Psoas muscle (tissue), 8 donors: Measurements from ENCODE around the gene MAPKAPK5. TPM values are rescaled to one million over a fixed set of nuclear protein-coding genes. Genes with fewer than 3 reads are reported as not detected.

ENCODE experiments used
- ATAC-seq, 4 donors: fragments of 200-7000 bp; cut with Tn5 transposase; one replicate each; pipeline ENCODE4 v1.9.1; 2020; ENCODE audit warnings: moderate library complexity in 3 of 4, mild to moderate bottlenecking in 2 of 4
- DNase-seq, 2 donors: peaks; one replicate each; pipeline ENCODE4 v3.0.0-alpha.2; 2020
- H3K27ac ChIP-seq: fragments of 200-600 bp; one replicate; pipeline ENCODE4 v1.8.0; 2022
- H3K27me3 ChIP-seq, 3 donors: fragments of 200-600 bp in 1 of 3; one replicate each; pipeline versions ENCODE4 v1.6.1 to v1.8.0; 2013 to 2022; ENCODE audit warnings: low read length in 2 of 3, mild to moderate bottlenecking in 2 of 3, moderate library complexity in 1 of 3; ENCODE audit not compliant: insufficient read depth in 3 of 3
- H3K36me3 ChIP-seq, 2 donors: fragments of 200-600 bp in 1 of 2; one replicate each; pipeline versions ENCODE4 v1.6.1 to v1.8.0; 2013 to 2022; ENCODE audit warnings: low read depth in 1 of 2, mild to moderate bottlenecking in 1 of 2, moderate library complexity in 1 of 2; ENCODE audit not compliant: insufficient read depth in 1 of 2
- H3K4me1 ChIP-seq: fragments of 200-600 bp; one replicate; pipeline ENCODE4 v1.8.0; 2022
- H3K4me3 ChIP-seq: fragments of 200-600 bp; one replicate; pipeline ENCODE4 v1.8.0; 2022; ENCODE audit warnings: mild to moderate bottlenecking
- H3K9me3 ChIP-seq: fragments of 200-600 bp; one replicate; pipeline ENCODE4 v1.8.0; 2022
- WGBS, 3 donors: extraction: QIAGEN DNeasy Blood & Tissue Kit; methylation state at CpG; one replicate each; pipeline versions ENCODE4 v1.1.6 to v1.1.7; 2013; 5-methylcytosine and 5-hydroxymethylcytosine counted together
- intact Hi-C, 2 donors: fragments of 100-400 bp; cut with DNase I; formaldehyde crosslinking; loops; one replicate each; pipeline versions ENCODE4 v1.11.0 to v1.14.2; 2022
- polyA plus RNA-seq, 3 donors: library from polyadenylated mRNA; stranded (reverse); fragments of 200-250 nt; gene quantifications; one replicate each; pipeline ENCODE4 v1.2.3, GENCODE V29; 2013
- total RNA-seq, 4 donors: library from RNA; stranded (reverse); fragmentation: NEBNext Ultra II Directional in 2 of 4; extraction: Animal tissue kit (Norgen Biotek cat#: 25700) in 2 of 4; gene quantifications; one replicate each; pipeline versions ENCODE4 v1.2.1 to v1.2.4, GENCODE V29; 2021 to 2023
- TF ChIP-seq, protein P1 (sequence below): fragments of 200-600 bp; IDR thresholded peaks from one replicate; pipeline ENCODE4 v1.8.0; 2022; ENCODE audit warnings: antibody characterized with exemption
- donor health status: healthy with polysubstance abuse.
- donor health status: DM: no; HTN: no; CAD: no; lungs with moderate emphysema.
- donor health status: Bipolar disorder and iron deficiency.
- donor health status: healthy.
- donor health status: DM: yes; HTN: yes; CAD: no.
- donor health status: DM: no; HTN: no; CAD: no.
- donor health status: DM: no; HTN: no; CAD: no.
- donor health status: DM: yes; HTN: yes; CAD: no.

Gene MAPKAPK5
- total and polyA plus RNA-seq, 7 donors: 21.7 to 41.2 (median 36.0) TPM

DNA sequence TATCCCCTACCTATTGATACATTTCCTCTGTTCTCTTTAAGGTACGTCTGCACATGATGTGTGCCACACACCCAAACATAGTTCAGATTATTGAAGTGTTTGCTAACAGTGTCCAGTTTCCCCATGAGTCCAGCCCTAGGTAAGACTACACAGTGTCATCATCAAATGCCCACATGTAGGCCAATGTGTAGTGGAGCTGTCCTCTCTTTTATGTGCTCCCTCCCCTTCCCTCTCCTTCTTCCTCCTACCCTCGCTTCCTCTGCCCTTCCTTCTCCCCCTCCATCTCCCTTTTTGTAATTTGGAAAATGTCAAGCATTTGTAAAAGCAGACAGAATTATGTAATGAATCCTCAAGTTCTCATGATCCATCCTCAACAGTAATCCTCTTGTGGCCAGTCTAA is 25.5 kb downstream of the MAPKAPK5 start:
- no peak overlapping the region for H3K4me3 ChIP-seq
- 72 to 84% (median 83%) methylated on average over 2 of the region's 2 CpGs for WGBS, 3 donors

DNA sequence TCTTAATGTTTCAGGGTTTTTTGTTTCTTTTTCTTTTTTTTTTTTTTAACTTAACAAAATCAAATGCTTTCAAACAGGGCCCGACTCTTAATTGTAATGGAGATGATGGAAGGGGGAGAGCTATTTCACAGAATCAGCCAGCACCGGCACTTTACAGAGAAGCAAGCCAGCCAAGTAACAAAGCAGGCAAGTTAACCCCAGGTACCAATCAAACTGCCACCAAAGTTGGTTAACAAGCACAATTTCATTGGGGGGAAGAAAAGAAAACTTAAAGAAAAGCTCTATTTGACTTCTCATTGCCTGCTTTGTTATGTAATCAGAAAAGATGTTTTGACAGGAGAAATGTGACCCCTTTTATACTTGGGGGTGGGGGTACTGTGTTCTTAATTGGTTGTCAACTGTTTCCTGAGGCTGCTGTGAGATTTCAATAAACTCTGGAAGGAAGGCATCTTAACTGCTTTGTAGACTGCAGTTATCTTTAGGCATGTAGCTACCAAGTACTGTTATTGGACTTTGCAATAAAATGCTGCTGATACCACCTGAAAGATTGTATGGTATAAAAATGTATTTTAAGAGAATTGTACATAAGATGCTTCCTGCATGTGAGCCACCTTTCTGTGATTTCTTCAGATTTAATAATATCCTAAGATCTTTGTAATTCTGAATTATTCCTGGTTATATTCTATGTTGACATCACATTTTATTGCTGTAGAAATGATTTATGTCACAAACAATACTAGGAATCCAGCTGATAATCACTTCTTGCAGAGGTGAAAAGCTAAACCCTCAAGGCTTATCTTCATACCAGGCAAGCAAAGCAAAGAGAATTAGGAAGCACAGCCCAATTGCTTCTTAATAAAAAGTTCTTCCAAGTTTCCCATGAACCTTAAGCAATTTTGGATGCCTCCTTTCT is 26.9 kb downstream of the MAPKAPK5 start:
- Histone ChIP-seq H3K4me3 (no peak overlapping the region), H3K27me3 (no peaks in the 10 kb centered on the region), H3K4me1 (no peaks in the 10 kb centered on the region), H3K27ac (no peak overlapping the region), H3K36me3 (peaks cover 18 to 91% of the 10 kb centered on the region in 2 donors), H3K9me3 (no peaks in the 10 kb centered on the region)
- ATAC-seq (no peak), DNase-seq (no peak)
- intact Hi-C loops: no loop called here
- TF ChIP-seq, protein P1, sequence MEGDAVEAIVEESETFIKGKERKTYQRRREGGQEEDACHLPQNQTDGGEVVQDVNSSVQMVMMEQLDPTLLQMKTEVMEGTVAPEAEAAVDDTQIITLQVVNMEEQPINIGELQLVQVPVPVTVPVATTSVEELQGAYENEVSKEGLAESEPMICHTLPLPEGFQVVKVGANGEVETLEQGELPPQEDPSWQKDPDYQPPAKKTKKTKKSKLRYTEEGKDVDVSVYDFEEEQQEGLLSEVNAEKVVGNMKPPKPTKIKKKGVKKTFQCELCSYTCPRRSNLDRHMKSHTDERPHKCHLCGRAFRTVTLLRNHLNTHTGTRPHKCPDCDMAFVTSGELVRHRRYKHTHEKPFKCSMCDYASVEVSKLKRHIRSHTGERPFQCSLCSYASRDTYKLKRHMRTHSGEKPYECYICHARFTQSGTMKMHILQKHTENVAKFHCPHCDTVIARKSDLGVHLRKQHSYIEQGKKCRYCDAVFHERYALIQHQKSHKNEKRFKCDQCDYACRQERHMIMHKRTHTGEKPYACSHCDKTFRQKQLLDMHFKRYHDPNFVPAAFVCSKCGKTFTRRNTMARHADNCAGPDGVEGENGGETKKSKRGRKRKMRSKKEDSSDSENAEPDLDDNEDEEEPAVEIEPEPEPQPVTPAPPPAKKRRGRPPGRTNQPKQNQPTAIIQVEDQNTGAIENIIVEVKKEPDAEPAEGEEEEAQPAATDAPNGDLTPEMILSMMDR: no peak
- 54 to 61% (median 55%) methylated on average over 2 of the region's 2 CpGs for WGBS, 3 donors

More for the DNA sequence above, 25.5 kb downstream of the MAPKAPK5 start:
- ATAC-seq (no peak), DNase-seq (no peak)
- no peaks in the 10 kb centered on the region for H3K4me1 ChIP-seq
- H3K27me3 ChIP-seq: no peaks in the 10 kb centered on the region
- no peak overlapping the region for H3K27ac ChIP-seq
- H3K9me3 ChIP-seq: no peaks in the 10 kb centered on the region
- TF ChIP-seq, protein P1: no peak
- intact Hi-C loops: no loop called here
- peaks cover 16 to 80% of the 10 kb centered on the region in 2 donors for H3K36me3 ChIP-seq

DNA sequence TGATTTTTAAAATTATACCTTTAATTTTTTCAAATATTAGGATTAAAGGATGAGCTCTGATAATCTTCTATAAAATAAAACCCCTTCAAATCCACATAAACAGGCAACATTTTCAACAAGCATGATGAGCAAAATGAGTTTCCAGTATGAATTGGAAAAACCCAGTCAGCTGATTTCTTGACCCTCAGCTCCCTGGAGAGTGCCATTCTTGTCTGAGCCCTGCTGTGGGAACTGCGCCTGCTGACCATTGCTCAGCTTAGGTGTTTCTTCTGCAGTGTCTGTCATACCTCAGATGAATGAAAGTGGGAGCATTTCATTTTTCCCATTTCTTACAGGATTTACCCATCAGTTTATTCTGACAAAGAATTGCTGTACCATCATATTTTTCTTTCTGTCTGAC is 27.6 kb downstream of the MAPKAPK5 start:
- Histone ChIP-seq H3K27me3 (no peaks in the 10 kb centered on the region), H3K36me3 (peaks cover 18 to 97% of the 10 kb centered on the region in 2 donors), H3K27ac (no peak overlapping the region), H3K4me1 (no peaks in the 10 kb centered on the region), H3K9me3 (no peaks in the 10 kb centered on the region), H3K4me3 (no peak overlapping the region)
- intact Hi-C loops: no loop called here
- DNase-seq (no peak), ATAC-seq (no peak)
- WGBS, 3 donors: 86 to 94% (median 87%) methylated on average over 1 of the region's 1 CpG
- TF ChIP-seq, protein P1: no peak

DNA sequence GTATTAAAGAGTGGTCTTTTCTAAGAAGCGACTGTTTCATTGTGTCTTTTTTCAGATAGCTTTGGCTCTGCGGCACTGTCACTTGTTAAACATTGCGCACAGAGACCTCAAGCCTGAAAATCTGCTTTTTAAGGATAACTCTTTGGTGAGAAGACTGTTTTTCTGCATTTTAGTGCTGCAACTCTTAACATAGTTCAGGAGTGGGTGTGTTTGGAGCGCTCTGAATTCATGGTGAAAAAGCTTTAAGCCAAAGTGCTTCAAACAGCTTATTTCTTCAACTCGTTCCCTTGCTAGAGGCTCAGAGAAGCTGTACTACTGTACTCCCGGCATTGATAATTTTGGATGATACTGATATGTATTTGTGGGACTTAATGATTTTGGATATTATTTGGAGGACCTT is 28.2 kb downstream of the MAPKAPK5 start:
- no peaks in the 10 kb centered on the region for H3K9me3 ChIP-seq
- 94 to 98% (median 96%) methylated on average over 6 of the region's 6 CpGs for WGBS, 3 donors
- H3K4me3 ChIP-seq: no peak overlapping the region
- peaks cover 18 to 97% of the 10 kb centered on the region in 2 donors for H3K36me3 ChIP-seq
- TF ChIP-seq, protein P1: no peak
- H3K27me3 ChIP-seq: no peaks in the 10 kb centered on the region
- no peak overlapping the region for H3K27ac ChIP-seq
- intact Hi-C loops: no loop called here
- no peak for DNase-seq
- H3K4me1 ChIP-seq: no peaks in the 10 kb centered on the region
- no peak for ATAC-seq
